Stimulated activated naive CD8-positive, alpha-beta T cell treated with anti-CD3 and anti-CD28 coated beads, Interleukin-15, Interleukin-2, amounts not matched to agents 100 ng/mL and 50 ng/mL, for 24 hours (primary cell): ENCODE measurements around the gene RIT1.
"Not testable (repeated sequence)": the region's sequence is repeated elsewhere in the genome, so short reads cannot be mapped to it uniquely, and the experiment has no call there.

Experiments used
- H3K27ac Mint-ChIP-seq: one replicate; pipeline ENCODE4 v1.8.0; 2021; ENCODE audit warnings: mild to moderate bottlenecking, mixed read lengths
- H3K27me3 Mint-ChIP-seq: one replicate; pipeline ENCODE4 v1.8.0; 2021; ENCODE audit warnings: mixed read lengths
- H3K36me3 Mint-ChIP-seq: one replicate; pipeline ENCODE4 v1.8.0; 2021; ENCODE audit warnings: low read depth, mixed read lengths
- H3K4me1 Mint-ChIP-seq: one replicate; pipeline ENCODE4 v1.8.0; 2021; ENCODE audit warnings: low read depth, mixed read lengths
- H3K4me3 Mint-ChIP-seq: one replicate; pipeline ENCODE4 v1.8.0; 2021; ENCODE audit warnings: mild to moderate bottlenecking, mixed read lengths
- H3K9me3 Mint-ChIP-seq: one replicate; pipeline ENCODE4 v1.8.0; 2021; ENCODE audit warnings: mixed read lengths

Gene RIT1

DNA sequence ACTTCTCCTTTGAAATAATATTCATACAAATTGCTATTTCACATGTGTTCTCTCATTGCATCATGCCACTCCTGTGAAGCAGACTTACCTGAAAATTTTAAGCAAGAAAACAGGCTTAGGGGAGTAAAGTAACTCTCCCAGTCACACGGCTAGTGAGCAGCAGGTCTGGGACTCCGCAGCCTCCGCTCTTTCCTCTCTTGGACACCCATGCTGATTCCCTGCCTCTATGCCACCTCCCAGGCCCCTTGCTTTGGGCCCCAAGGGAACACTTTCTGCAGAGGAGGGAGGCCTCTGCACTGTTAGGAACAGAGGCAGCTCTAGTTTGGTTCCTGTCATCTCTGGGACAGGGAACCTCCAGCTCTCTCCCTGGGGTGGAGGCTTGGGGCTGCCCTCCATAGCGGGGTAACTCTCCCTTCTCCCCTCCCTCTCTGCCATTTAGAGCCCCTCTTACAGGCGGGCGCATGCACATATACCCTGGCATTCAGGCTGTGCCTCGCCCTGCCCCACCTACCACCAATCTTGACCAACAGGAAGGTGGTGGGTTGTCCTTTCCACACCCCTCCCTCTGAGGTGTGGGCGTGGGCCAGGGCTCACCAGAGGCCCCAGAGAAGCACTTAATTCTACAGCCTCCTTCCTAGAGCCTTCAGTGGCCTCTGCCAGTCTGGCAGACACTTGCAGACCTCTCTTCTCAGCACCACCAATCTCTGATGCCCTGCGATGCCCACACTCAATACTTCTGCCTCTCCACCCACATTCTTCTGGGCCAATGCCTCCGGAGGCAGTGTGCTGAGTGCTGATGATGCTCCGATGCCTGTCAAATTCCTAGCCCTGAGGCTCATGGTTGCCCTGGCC, 30.1 kb upstream of the RIT1 start, which contains the start of gene RXFP4:
Gene RXFP4 (plus strand): TSS at position 646 of the 852 bp plus-strand sequence. CDS start 72 bp downstream, at position 718.
- Mint-ChIP-seq H3K4me3 (peak within 1 kb of the TSS; percentile 1), H3K9me3 (no peaks in the 10 kb centered on the region), H3K27ac (peak within 1 kb of the TSS; percentile 80)

GRCh38 chr1:155940482-155940992, 29.4 kb upstream of the RIT1 start:
- Mint-ChIP-seq H3K9me3 (no peaks in the 10 kb centered on the region), H3K27ac (peak overlapping the region; percentile 80), H3K4me1 (peaks cover 82% of the 10 kb centered on the region), H3K36me3 (peaks cover 6% of the 10 kb centered on the region), H3K4me3 (peak overlapping the region; percentile 1), H3K27me3 (no peaks in the 10 kb centered on the region)

More for the DNA sequence above, 30.1 kb upstream of the RIT1 start, which contains the start of gene RXFP4:
- no peaks in the 10 kb centered on the region for H3K27me3 Mint-ChIP-seq
- H3K36me3 Mint-ChIP-seq: peaks cover 10% of the 10 kb centered on the region
- H3K4me1 Mint-ChIP-seq: peaks cover 84% of the 10 kb centered on the region

GRCh38 chr1:155938220-155938627, 27.1 kb upstream of the RIT1 start:
- H3K4me1 Mint-ChIP-seq: peaks cover 63% of the 10 kb centered on the region
- no peaks in the 10 kb centered on the region for H3K9me3 Mint-ChIP-seq
- H3K4me3 Mint-ChIP-seq: no peak overlapping the region
- H3K27me3 Mint-ChIP-seq: no peaks in the 10 kb centered on the region
- H3K36me3 Mint-ChIP-seq: no peaks in the 10 kb centered on the region
- peak overlapping the region; percentile 16 for H3K27ac Mint-ChIP-seq

- H3K9me3 Mint-ChIP-seq: no peaks in the 10 kb centered on the region
- no peak overlapping the region for H3K27ac Mint-ChIP-seq
- peaks cover 63% of the 10 kb centered on the region for H3K4me1 Mint-ChIP-seq
- H3K36me3 Mint-ChIP-seq: peaks cover 21% of the 10 kb centered on the region
- no peaks in the 10 kb centered on the region for H3K27me3 Mint-ChIP-seq
- no peak overlapping the region for H3K4me3 Mint-ChIP-seq
Measured at GRCh38 chr1:155934936-155935590, 23.9 kb upstream of the RIT1 start.

DNA sequence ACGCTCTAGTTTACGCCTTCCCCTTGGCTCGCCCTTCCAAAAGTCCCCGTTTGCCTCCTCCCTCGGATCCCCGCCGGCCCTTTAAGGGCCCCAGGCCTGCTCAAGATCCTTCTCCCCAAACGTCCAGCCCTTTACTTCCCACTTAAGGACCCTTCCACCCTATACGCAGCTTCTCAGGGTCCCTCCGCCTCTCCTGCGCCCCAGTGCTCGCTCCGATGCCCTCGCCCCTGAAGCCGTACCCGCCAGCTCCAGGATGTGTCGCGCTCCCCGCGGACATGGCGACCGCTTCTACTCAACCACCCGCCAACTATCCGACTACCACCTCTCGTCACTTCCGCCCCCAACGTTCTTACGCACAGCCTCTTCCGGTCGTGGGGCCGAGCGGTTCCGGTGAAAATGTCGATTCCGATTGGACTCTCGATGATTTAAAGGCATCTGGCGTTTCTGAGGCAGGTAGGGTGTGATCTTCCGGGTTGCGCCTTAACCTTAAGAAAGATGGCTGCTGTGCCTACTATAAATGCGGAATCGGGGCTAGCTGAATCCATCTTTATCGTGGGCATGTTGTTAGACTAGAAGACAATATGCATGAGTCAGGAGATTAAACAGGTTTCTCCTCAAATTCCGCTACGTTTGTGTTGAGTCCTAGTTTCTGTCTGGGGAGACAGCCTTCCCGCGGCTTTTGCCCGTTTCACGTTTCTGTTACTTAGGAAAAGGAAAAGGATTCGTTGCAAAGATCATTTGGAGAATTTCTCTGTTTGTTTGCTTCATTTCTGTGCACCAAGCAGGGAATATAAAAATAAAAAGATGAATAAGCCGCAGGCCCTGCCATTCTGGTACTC, 23.2 kb upstream of the RIT1 start, which contains the start of gene KHDC4:
Gene KHDC4 (minus strand): TSS at position 317 of the 839 bp plus-strand sequence. CDS start 40 bp downstream, at position 277.
- peaks cover 60% of the 10 kb centered on the region for H3K4me1 Mint-ChIP-seq
- no peaks in the 10 kb centered on the region for H3K27me3 Mint-ChIP-seq
- H3K9me3 Mint-ChIP-seq: no peaks in the 10 kb centered on the region
- H3K27ac Mint-ChIP-seq: no peak within 1 kb of the TSS
- peaks cover 26% of the 10 kb centered on the region for H3K36me3 Mint-ChIP-seq
- no peak within 1 kb of the TSS for H3K4me3 Mint-ChIP-seq

- no peaks in the 10 kb centered on the region for H3K9me3 Mint-ChIP-seq
- H3K4me3 Mint-ChIP-seq: no peak overlapping the region
- H3K27me3 Mint-ChIP-seq: no peaks in the 10 kb centered on the region
- peaks cover 59% of the 10 kb centered on the region for H3K4me1 Mint-ChIP-seq
- no peak overlapping the region for H3K27ac Mint-ChIP-seq
- H3K36me3 Mint-ChIP-seq: peaks cover 32% of the 10 kb centered on the region
Measured at GRCh38 chr1:155933591-155934096, 22.5 kb upstream of the RIT1 start.

GRCh38 chr1:155932487-155932886, 21.3 kb upstream of the RIT1 start:
- Mint-ChIP-seq H3K9me3 (no peaks in the 10 kb centered on the region), H3K27ac (peak overlapping the region; percentile 45), H3K4me3 (no peak overlapping the region), H3K36me3 (peaks cover 41% of the 10 kb centered on the region), H3K27me3 (no peaks in the 10 kb centered on the region), H3K4me1 (peaks cover 48% of the 10 kb centered on the region)

DNA sequence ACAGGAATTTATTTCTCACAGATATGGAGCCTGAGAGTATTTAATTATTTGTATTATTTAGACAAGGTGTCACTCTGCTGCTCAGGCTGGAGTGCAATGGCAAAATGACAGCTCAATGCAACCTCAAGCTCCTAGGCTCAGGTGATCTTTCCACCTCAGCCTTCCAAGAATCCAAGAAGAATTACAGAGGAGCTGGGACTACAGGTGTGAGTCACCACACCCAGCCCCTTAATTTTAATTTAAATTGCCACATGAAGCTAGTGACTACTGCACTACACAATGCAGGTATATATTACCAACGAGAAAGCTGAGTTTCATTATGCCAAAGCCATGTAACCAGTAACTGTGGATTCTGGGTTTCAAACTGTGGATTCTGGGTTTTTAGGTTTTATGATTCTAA, 20.9 kb upstream of the RIT1 start:
- Mint-ChIP-seq H3K4me3 (no peak overlapping the region), H3K27me3 (no peaks in the 10 kb centered on the region), H3K27ac (no peak overlapping the region), H3K36me3 (peaks cover 45% of the 10 kb centered on the region), H3K9me3 (no peaks in the 10 kb centered on the region), H3K4me1 (peaks cover 48% of the 10 kb centered on the region)

DNA sequence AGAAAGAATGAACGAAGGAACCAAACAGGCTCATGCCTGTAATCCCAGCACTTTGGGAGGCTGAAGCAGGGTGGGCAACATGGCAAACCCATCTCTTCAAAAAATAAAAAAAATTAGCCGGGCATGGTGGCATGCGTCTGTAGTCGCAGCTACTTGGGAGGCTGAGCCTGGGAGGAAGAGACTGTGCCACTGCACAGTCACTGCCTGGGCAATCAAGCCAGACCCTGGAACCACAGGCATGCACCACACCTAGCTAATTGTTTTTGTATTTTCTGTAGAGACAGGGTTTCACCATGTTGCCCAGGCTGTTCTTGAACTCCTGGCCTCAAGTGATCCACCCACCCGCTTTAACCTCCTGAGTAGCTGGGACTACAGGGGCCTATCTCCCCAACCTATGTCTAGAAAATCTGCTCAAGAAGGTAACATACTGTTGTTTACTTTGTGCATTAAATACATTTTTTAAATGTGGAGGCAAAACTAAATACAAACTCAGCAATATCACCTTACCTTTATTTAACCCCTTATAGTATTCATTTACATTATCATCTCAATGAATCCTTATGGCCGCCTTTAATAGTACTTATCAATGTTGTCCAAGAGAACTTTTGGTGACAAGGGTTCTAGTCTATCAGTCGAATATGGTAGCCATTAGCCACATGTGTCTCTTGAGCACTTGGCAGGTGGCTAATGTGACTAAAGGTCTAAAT, 20.3 kb upstream of the RIT1 start:
- H3K9me3 Mint-ChIP-seq: no peaks in the 10 kb centered on the region
- H3K4me1 Mint-ChIP-seq: peaks cover 48% of the 10 kb centered on the region
- H3K27ac Mint-ChIP-seq: peak overlapping the region; percentile 78
- H3K4me3 Mint-ChIP-seq: no peak overlapping the region
- no peaks in the 10 kb centered on the region for H3K27me3 Mint-ChIP-seq
- H3K36me3 Mint-ChIP-seq: peaks cover 51% of the 10 kb centered on the region

- peak overlapping the region; percentile 78 for H3K27ac Mint-ChIP-seq
- not testable (repeated sequence) for H3K27me3 Mint-ChIP-seq, H3K9me3 Mint-ChIP-seq, H3K4me3 Mint-ChIP-seq
- peaks cover 58% of the 10 kb centered on the region for H3K36me3 Mint-ChIP-seq
- peaks cover 42% of the 10 kb centered on the region for H3K4me1 Mint-ChIP-seq
Measured at GRCh38 chr1:155930725-155931124, 19.6 kb upstream of the RIT1 start.

- Mint-ChIP-seq H3K9me3 (no peaks in the 10 kb centered on the region), H3K27me3 (no peaks in the 10 kb centered on the region), H3K4me1 (peaks cover 42% of the 10 kb centered on the region), H3K4me3 (no peak overlapping the region), H3K27ac (no peak overlapping the region), H3K36me3 (peaks cover 70% of the 10 kb centered on the region)
Measured at GRCh38 chr1:155929057-155929456, 17.9 kb upstream of the RIT1 start.

- H3K27ac Mint-ChIP-seq: no peak overlapping the region
- H3K4me1 Mint-ChIP-seq: peaks cover 12% of the 10 kb centered on the region
- no peak overlapping the region for H3K4me3 Mint-ChIP-seq
- peaks cover 84% of the 10 kb centered on the region for H3K36me3 Mint-ChIP-seq
- no peaks in the 10 kb centered on the region for H3K9me3 Mint-ChIP-seq
- no peaks in the 10 kb centered on the region for H3K27me3 Mint-ChIP-seq
Measured at GRCh38 chr1:155925506-155925905, 14.4 kb upstream of the RIT1 start.

GRCh38 chr1:155920717-155921116, 9.6 kb upstream of the RIT1 start:
- no peaks in the 10 kb centered on the region for H3K27me3 Mint-ChIP-seq
- no peak overlapping the region for H3K4me3 Mint-ChIP-seq
- H3K4me1 Mint-ChIP-seq: no peaks in the 10 kb centered on the region
- peaks cover 79% of the 10 kb centered on the region for H3K36me3 Mint-ChIP-seq
- no peaks in the 10 kb centered on the region for H3K9me3 Mint-ChIP-seq
- H3K27ac Mint-ChIP-seq: no peak overlapping the region

- Mint-ChIP-seq H3K36me3 (peaks cover 79% of the 10 kb centered on the region), H3K27ac (no peak overlapping the region), H3K9me3 (no peaks in the 10 kb centered on the region), H3K27me3 (no peaks in the 10 kb centered on the region), H3K4me3 (no peak overlapping the region), H3K4me1 (no peaks in the 10 kb centered on the region)
Measured at GRCh38 chr1:155919801-155920200, 8.7 kb upstream of the RIT1 start.
